GM23248 (cell line): Measurements from ENCODE around the gene SPAG6.

ENCODE experiments used
- EZH2 ChIP-seq: fragments of 200-600 bp; sonication (generic); IDR thresholded peaks from 2 replicates; pipeline ENCODE4 v1.6.1; 2018; ENCODE audit warnings: antibody characterized with exemption, mild to moderate bottlenecking; ENCODE audit not compliant: insufficient read depth, poor library complexity, severe bottlenecking
- EZH2phosphoT487 ChIP-seq: fragments of 200-600 bp; sonication (generic); IDR thresholded peaks from 2 replicates; pipeline ENCODE4 v1.6.1; 2018; ENCODE audit warnings: antibody characterized with exemption, moderate library complexity, mild to moderate bottlenecking, low read depth; ENCODE audit not compliant: insufficient read depth

- TF ChIP-seq EZH2 (no peak), EZH2phosphoT487 (no peak)
These were observed 25.7 kb upstream of the SPAG6 start for GRCh38 chr10:22319547-22319979.
